K562 (cell line): ENCODE data around the gene GPR39. TPM values are rescaled to one million over a fixed set of nuclear protein-coding genes. Genes with fewer than 3 reads are reported as not detected.

Experiments used
- ATAC-seq: fragments of 200-7000 bp; cut with Tn5 transposase; 3 replicates; pipeline ENCODE4 v1.9.1; 2020; ENCODE audit warnings: moderate library complexity
- BruUV-seq: library from RNA; stranded (reverse); fragments of 400-500 nt; replicated peaks from 2 replicates; lab custom pipeline; 2021; lab: Mats Ljungman, UMichigan
- CTCF ChIA-PET: fragments of 300-600 bp; formaldehyde crosslinking; extraction: SDS; loops from one replicate; lab custom pipeline; 2021; ENCODE audit warnings: low intra/inter-chr PET ratio; lab: Yijun Ruan, JAX
- POLR2A ChIA-PET: fragments of 300-600, 350-650 bp; sonication (Branson Sonifier 250); formaldehyde crosslinking; extraction: SDS; loops from one replicate; lab custom pipeline; 2021; ENCODE audit warnings: antibody characterized with exemption, inconsistent platforms; lab: Yijun Ruan, JAX
- DNase-seq, 4 experiments: peaks; one replicate each; pipeline versions ENCODE4 v3.0.0 to v3.0.0-alpha.2; 2011 to 2018; ENCODE audit warnings: low spot score in 3 of 4, mixed read lengths in 3 of 4; ENCODE audit errors: extremely low read depth in 1 of 4
- FAIRE-seq: peaks from 2 replicates; lab custom pipeline; 2011; peaks lifted over from hg19 to GRCh38; lab: Jason Lieb, UNC
- H2AFZ ChIP-seq: 2 replicates; pipeline ENCODE4 v1.6.0; 2011; ENCODE audit warnings: low read depth, low read length, control low read depth, inconsistent platforms
- H3K27ac ChIP-seq: fragments of 200-600 bp; 3 replicates; pipeline ENCODE4 v1.8.0; 2011; ENCODE audit warnings: low read depth, mild to moderate bottlenecking, control low read depth, inconsistent platforms, low read length, moderate library complexity, mixed read lengths; ENCODE audit errors: extremely low read depth
- H3K27me3 ChIP-seq, 2 experiments: fragments of 300-600 bp in 1 of 2; 2 replicates in 1 of 2; 3 replicates in 1 of 2; pipeline versions ENCODE4 v1.6.0 to v1.8.0; 2011; ENCODE audit warnings: inconsistent platforms in 2 of 2, low read length in 2 of 2, mild to moderate bottlenecking in 1 of 2, mixed read lengths in 1 of 2, moderate library complexity in 1 of 2; ENCODE audit not compliant: control insufficient read depth in 2 of 2, insufficient read depth in 2 of 2
- H3K36me3 ChIP-seq: fragments of 300-600 bp; 3 replicates; pipeline ENCODE4 v1.8.0; 2011; ENCODE audit warnings: mild to moderate bottlenecking, low read length, inconsistent platforms; ENCODE audit not compliant: control insufficient read depth, insufficient read depth
- H3K4me1 ChIP-seq, 2 experiments: fragments of 200-600 bp in 1 of 2; replicated peaks in 1 of 2; 2 replicates in 1 of 2; 3 replicates in 1 of 2; pipeline versions ENCODE4 v1.5.1 to v1.8.0; 2011; ENCODE audit warnings: inconsistent platforms in 2 of 2, low read length in 2 of 2, mild to moderate bottlenecking in 1 of 2, mixed read lengths in 1 of 2, moderate library complexity in 1 of 2; ENCODE audit not compliant: control insufficient read depth in 2 of 2, insufficient read depth in 2 of 2
- H3K4me2 ChIP-seq: 2 replicates; pipeline ENCODE4 v1.6.1; 2011; ENCODE audit warnings: low read length, control low read depth, inconsistent platforms, mixed read lengths; ENCODE audit not compliant: insufficient read depth
- H3K4me3 ChIP-seq: fragments of 200-600 bp; sonication (generic), shearing (Covaris generic); 2 replicates; pipeline ENCODE4 v1.5.1; 2016; ENCODE audit warnings: control low read depth, inconsistent platforms
- H3K79me2 ChIP-seq: fragments of 200-600 bp; 3 replicates; pipeline ENCODE4 v1.8.0; 2011; ENCODE audit warnings: low read length, inconsistent platforms; ENCODE audit not compliant: control insufficient read depth, insufficient read depth
- H3K9ac ChIP-seq, 2 experiments: 2 replicates each; pipeline versions ENCODE4 v1.6.0 to v1.6.1; 2011; ENCODE audit warnings: low read depth in 2 of 2, low read length in 2 of 2, control low read depth in 1 of 2, inconsistent platforms in 1 of 2, mild to moderate bottlenecking in 1 of 2, mixed read lengths in 1 of 2; ENCODE audit not compliant: insufficient read depth in 1 of 2
- H3K9me1 ChIP-seq: one replicate; pipeline ENCODE4 v1.6.0; 2011; ENCODE audit warnings: inconsistent platforms, mild to moderate bottlenecking, low read length, moderate library complexity; ENCODE audit not compliant: control insufficient read depth, insufficient read depth
- H3K9me3 ChIP-seq: replicated peaks from 2 replicates; pipeline ENCODE4 v1.5.1; 2011; ENCODE audit warnings: low read depth, low read length, inconsistent platforms; ENCODE audit not compliant: control insufficient read depth, insufficient read depth
- H4K20me1 ChIP-seq: replicated peaks from 2 replicates; pipeline ENCODE4 v1.6.1; 2011; ENCODE audit warnings: low read length, inconsistent platforms, mixed read lengths; ENCODE audit not compliant: control insufficient read depth, insufficient read depth
- BMI1 ChIP-seq: fragments of 150-350 bp; IDR thresholded peaks from 2 replicates; pipeline ENCODE4 v1.6.1; 2014; ENCODE audit warnings: low read length
- CBFA2T3 ChIP-seq: fragments of 450-650 bp; IDR thresholded peaks from 2 replicates; pipeline ENCODE4 v1.6.1; 2017
- CREBBP ChIP-seq: IDR thresholded peaks from one replicate; pipeline ENCODE4 v1.6.1; 2012; ENCODE audit warnings: low read depth, mild to moderate bottlenecking, control low read depth, inconsistent platforms, low read length
- RREB1 ChIP-seq: fragments of 250-450 bp; sonication (Bioruptor Pico); IDR thresholded peaks from 2 replicates; pipeline ENCODE4 v1.4.0; 2020
- SIRT6 ChIP-seq: IDR thresholded peaks from one replicate; pipeline ENCODE4 v1.6.1; 2012; ENCODE audit warnings: low read depth, mild to moderate bottlenecking, control low read depth, inconsistent platforms, low read length, moderate library complexity
- TEAD4 ChIP-seq, 2 experiments: sonication (generic) in 1 of 2; formaldehyde crosslinking in 1 of 2; IDR thresholded peaks; 2 replicates each; pipeline versions ENCODE4 v1.6.1 to v1.8.0; 2012 to 2022; ENCODE audit warnings: borderline replicate concordance in 1 of 2, inconsistent platforms in 1 of 2, low read length in 1 of 2, mild to moderate bottlenecking in 1 of 2, missing genetic modification reagents in 1 of 2
- WGBS: fragments of 100-300 bp; shearing (Covaris generic); methylation state at CpG from one replicate; pipeline ENCODE4 v1.1.6; 2016; ENCODE audit warnings: low coverage, mixed read lengths; ENCODE audit not compliant: insufficient coverage; ENCODE audit errors: missing lambda C conversion rate; 5-methylcytosine and 5-hydroxymethylcytosine counted together
- in situ Hi-C: fragments of 300-500 bp; cut with MboI; formaldehyde crosslinking; loops from 4 replicates; pipeline ENCODE4 v1.15.0; 2018; ENCODE audit warnings: inconsistent platforms, mixed read lengths
- intact Hi-C: fragments of 100-400 bp; cut with micrococcal nuclease; formaldehyde crosslinking; loops from 2 replicates; pipeline ENCODE4 v1.14.2; 2022
- polyA plus RNA-seq, 8 experiments: library from polyadenylated mRNA; depleted of rRNA in 4 of 8; stranded (reverse) in 5 of 8; unstranded in 3 of 8; fragments of >200 nt; fragmentation: Nextera tagmentation in 2 of 8; fragmentation: Illumina TruSeq in 1 of 8; extraction: Ambion mirVana in 2 of 8; extraction: Trizol in 1 of 8; gene quantifications; 2 replicates each; pipeline versions ENCODE4 v1.2.1 to v1.2.3, GENCODE V29; 2011 to 2014; ENCODE audit warnings: inconsistent platforms in 1 of 8, missing spikeins in 1 of 8
- total RNA-seq, 7 experiments: library from RNA; depleted of rRNA in 6 of 7; stranded (reverse); fragments of >200 nt in 6 of 7; fragmentation: Illumina TruSeq in 2 of 7; extraction: Trizol in 2 of 7; gene quantifications; 2 replicates each; pipeline versions ENCODE4 v1.2.1 to v1.2.3, GENCODE V29; 2011 to 2021; ENCODE audit warnings: low replicate concordance in 1 of 7
- TF ChIP-seq, protein P1 (sequence below): sonication (generic); IDR thresholded peaks from 2 replicates; pipeline ENCODE4 v1.6.1; 2016

GPR39 gene
- total and polyA plus RNA-seq, 9 of the 15 experiments (the other 6 are each of a cell fraction or from before 2014, with no cell fraction given) = 0.04 TPM; not detected in 8

DNA sequence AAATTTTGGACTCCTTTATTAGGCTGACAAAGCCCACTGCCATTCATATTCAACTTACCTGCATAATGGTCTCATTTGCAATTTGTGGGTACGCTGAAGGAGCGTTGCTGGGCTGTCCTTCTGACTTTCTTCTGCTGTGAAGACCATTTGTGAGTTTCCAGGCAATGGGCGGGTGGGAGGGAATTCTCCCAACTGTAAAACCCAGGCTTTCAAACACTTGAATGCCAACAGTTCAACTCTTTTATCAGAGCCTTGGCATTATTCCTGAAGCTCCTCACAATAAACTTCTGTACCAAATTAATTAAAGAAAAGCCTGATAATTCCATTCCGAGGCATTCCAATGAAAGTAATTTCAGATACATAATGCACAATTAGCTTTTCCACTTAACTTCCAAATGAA, 35.2 kb upstream of the GPR39 start:
- in situ Hi-C loops = no loop called here
- intact Hi-C loops = no loop called here
- CTCF ChIA-PET = no interaction called here

DNA sequence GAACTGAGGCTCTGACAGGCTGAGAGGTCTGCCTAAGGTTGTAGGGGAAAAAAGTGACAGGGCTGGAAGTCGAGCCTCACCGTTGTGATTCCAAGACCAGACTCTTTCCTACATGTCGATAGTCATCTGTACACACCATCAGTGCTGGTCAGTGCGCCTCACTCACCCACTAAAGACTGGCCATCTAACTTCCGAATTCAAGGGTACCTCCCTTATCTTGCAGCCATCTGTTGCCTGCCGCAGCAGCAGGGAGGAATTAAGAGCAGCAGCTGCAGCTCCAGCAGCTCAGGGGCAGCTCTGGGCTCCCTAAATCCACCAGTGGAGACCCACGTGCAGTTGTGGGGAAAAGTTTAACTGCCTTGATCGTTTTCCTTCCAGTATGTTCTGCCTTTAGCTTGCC, 32.6 kb upstream of the GPR39 start:
- intact Hi-C loops (no loop called here), in situ Hi-C loops (no loop called here)
- H3K9ac ChIP-seq = no peak overlapping the region
- no peaks in the 10 kb centered on the region for H3K79me2 ChIP-seq
- no peak overlapping the region for H3K27ac ChIP-seq
- H4K20me1 ChIP-seq = no peaks in the 10 kb centered on the region
- no peaks in the 10 kb centered on the region for H3K9me1 ChIP-seq
- TF ChIP-seq, protein P1, sequence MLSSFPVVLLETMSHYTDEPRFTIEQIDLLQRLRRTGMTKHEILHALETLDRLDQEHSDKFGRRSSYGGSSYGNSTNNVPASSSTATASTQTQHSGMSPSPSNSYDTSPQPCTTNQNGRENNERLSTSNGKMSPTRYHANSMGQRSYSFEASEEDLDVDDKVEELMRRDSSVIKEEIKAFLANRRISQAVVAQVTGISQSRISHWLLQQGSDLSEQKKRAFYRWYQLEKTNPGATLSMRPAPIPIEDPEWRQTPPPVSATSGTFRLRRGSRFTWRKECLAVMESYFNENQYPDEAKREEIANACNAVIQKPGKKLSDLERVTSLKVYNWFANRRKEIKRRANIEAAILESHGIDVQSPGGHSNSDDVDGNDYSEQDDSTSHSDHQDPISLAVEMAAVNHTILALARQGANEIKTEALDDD = 0 out of 2 replicates have a peak, but pooled peaks have one; percentile 19
- peak; percentile 23; the same call in 1 of the 2 replicates for TF ChIP-seq CBFA2T3
- TF ChIP-seq RREB1 (CRISPR knock-in tag) = no peak
- TF ChIP-seq BMI1 = no peak
- peak; percentile 43; the same call in 1 of the 2 replicates for TF ChIP-seq TEAD4 (IDR thresholded peaks at IDR 0.05; ENCODE audit: low read length)
- no peak for TF ChIP-seq TEAD4 (CRISPR knock-in tag; IDR thresholded peaks at IDR 0.05; ENCODE audit: borderline replicate concordance)
- H3K9me3 ChIP-seq = no peaks in the 10 kb centered on the region
- DNase-seq (peak in 1 of 4 experiments; percentile 8), FAIRE-seq (no peak), ATAC-seq (peak; percentile 41; the same call in 2 of the 3 replicates)
- H3K36me3 ChIP-seq = no peaks in the 10 kb centered on the region
- H3K4me3 ChIP-seq = no peak overlapping the region
- POLR2A ChIA-PET = no interaction called here
- 2% methylated on average over 8 of the region's 8 CpGs for WGBS
- no peaks in the 10 kb centered on the region; a peak in 2 of 5 replicates for H3K4me1 ChIP-seq
- CTCF ChIA-PET = no interaction called here
- peak overlapping the region; percentile 51; the same call in 1 of the 2 replicates for H2AFZ ChIP-seq
- no peaks in the 10 kb centered on the region for H3K27me3 ChIP-seq
- peak overlapping the region; percentile 3 for H3K4me2 ChIP-seq
- no TSS peak for BruUV-seq

More for the DNA sequence above, 35.2 kb upstream of the GPR39 start:
- H4K20me1 ChIP-seq = no peaks in the 10 kb centered on the region
- 0% methylated on average over 3 of the region's 4 CpGs for WGBS
- no peaks in the 10 kb centered on the region; a peak in 2 of 5 replicates for H3K4me1 ChIP-seq
- H3K36me3 ChIP-seq = no peaks in the 10 kb centered on the region
- H2AFZ ChIP-seq = no peak overlapping the region
- H3K9me3 ChIP-seq = no peaks in the 10 kb centered on the region
- BruUV-seq = no TSS peak
- H3K79me2 ChIP-seq = no peaks in the 10 kb centered on the region
- no peak overlapping the region for H3K4me2 ChIP-seq
- H3K4me3 ChIP-seq = no peak overlapping the region
- H3K27me3 ChIP-seq = no peaks in the 10 kb centered on the region
- FAIRE-seq = no peak
- no peak overlapping the region for H3K27ac ChIP-seq
- no peak for ATAC-seq
- POLR2A ChIA-PET = no interaction called here
- no peaks in the 10 kb centered on the region for H3K9me1 ChIP-seq
- no peak overlapping the region for H3K9ac ChIP-seq
- DNase-seq = no peak
- TF ChIP-seq CREBBP (no peak), SIRT6 (no peak)
